Measurements from ENCODE around the gene CDS2. TPM values are rescaled to one million over a fixed set of nuclear protein-coding genes. Genes with fewer than 3 reads are reported as not detected.

The CDS2 gene
- total and polyA plus RNA-seq, 10 of the 15 experiments (the other 5 are each of a cell fraction or from before 2014, with no cell fraction given), result 11.5 to 94.7 (median 23.1) TPM

DNA sequence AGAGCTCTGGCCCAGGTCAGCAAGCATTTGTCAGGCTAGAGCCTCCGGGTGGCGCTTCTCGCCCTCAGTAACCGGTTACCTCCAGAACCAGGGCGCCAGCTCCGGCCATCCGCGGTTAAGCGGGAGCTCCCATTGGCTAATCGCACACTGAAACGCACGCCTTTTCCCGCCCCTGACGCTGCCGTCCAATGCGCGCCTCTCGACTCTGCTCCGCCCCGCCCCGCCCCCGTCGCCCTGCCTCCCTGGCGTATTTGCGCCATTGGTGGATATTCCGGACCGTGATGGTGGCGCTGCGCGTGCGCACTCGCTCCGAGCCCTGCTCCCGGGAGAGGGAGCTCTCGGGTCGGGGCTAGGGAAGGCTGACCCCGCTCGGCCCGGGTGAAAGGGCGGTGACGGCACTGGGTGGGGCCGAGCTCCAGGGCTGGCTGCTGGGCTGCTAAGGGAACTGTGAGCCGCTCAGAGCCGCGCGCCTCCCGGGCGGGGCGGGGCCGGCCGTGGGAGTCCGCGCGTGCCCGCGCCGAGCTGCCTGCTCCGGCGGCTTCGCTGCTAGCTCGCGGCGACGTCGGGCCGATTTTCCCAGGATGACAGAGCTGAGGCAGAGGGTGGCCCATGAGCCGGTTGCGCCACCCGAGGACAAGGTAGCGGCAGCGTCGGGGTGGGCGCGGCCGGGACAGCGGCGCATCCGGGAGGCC lies at the start of gene CDS2 (continued):
- peak; percentile 7; the same call in 1 of the 2 replicates for TF ChIP-seq CREM (IDR thresholded peaks at IDR 0.05; ENCODE audit: low read depth)
- peak; percentile 99 for TF ChIP-seq NR2F1 (conservative IDR thresholded peaks at IDR 0.05)
- 0 out of 2 replicates have a peak, but pooled peaks have one; percentile 76 for TF ChIP-seq ESRRA (IDR thresholded peaks at IDR 0.05; ENCODE audit: low read length)
- TF ChIP-seq NFXL1 (IDR thresholded peaks at IDR 0.05; ENCODE audit: borderline replicate concordance), result no peak
- peak; percentile 94 for TF ChIP-seq BACH1 (IDR thresholded peaks at IDR 0.05; ENCODE audit: borderline replicate concordance)
- TF ChIP-seq RELA (IDR thresholded peaks at IDR 0.05; ENCODE audit: borderline replicate concordance, partially characterized antibody), result peak; percentile 15
- TF ChIP-seq, protein P1, sequence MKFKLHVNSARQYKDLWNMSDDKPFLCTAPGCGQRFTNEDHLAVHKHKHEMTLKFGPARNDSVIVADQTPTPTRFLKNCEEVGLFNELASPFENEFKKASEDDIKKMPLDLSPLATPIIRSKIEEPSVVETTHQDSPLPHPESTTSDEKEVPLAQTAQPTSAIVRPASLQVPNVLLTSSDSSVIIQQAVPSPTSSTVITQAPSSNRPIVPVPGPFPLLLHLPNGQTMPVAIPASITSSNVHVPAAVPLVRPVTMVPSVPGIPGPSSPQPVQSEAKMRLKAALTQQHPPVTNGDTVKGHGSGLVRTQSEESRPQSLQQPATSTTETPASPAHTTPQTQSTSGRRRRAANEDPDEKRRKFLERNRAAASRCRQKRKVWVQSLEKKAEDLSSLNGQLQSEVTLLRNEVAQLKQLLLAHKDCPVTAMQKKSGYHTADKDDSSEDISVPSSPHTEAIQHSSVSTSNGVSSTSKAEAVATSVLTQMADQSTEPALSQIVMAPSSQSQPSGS (IDR thresholded peaks at IDR 0.05; ENCODE audit: low read length), result no peak
- peak; percentile 33; the same call in 1 of the 2 replicates for TF ChIP-seq RB1 (IDR thresholded peaks at IDR 0.05; ENCODE audit: borderline replicate concordance)
- TF ChIP-seq, protein P2, sequence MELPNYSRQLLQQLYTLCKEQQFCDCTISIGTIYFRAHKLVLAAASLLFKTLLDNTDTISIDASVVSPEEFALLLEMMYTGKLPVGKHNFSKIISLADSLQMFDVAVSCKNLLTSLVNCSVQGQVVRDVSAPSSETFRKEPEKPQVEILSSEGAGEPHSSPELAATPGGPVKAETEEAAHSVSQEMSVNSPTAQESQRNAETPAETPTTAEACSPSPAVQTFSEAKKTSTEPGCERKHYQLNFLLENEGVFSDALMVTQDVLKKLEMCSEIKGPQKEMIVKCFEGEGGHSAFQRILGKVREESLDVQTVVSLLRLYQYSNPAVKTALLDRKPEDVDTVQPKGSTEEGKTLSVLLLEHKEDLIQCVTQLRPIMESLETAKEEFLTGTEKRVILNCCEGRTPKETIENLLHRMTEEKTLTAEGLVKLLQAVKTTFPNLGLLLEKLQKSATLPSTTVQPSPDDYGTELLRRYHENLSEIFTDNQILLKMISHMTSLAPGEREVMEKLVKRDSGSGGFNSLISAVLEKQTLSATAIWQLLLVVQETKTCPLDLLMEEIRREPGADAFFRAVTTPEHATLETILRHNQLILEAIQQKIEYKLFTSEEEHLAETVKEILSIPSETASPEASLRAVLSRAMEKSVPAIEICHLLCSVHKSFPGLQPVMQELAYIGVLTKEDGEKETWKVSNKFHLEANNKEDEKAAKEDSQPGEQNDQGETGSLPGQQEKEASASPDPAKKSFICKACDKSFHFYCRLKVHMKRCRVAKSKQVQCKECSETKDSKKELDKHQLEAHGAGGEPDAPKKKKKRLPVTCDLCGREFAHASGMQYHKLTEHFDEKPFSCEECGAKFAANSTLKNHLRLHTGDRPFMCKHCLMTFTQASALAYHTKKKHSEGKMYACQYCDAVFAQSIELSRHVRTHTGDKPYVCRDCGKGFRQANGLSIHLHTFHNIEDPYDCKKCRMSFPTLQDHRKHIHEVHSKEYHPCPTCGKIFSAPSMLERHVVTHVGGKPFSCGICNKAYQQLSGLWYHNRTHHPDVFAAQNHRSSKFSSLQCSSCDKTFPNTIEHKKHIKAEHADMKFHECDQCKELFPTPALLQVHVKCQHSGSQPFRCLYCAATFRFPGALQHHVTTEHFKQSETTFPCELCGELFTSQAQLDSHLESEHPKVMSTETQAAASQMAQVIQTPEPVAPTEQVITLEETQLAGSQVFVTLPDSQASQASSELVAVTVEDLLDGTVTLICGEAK (IDR thresholded peaks at IDR 0.05; ENCODE audit: borderline replicate concordance), result no peak
- TF ChIP-seq ZNF207 (IDR thresholded peaks at IDR 0.05; ENCODE audit: borderline replicate concordance), result peak; percentile 88; the same call in 1 of the 2 replicates
- TF ChIP-seq IKZF1 (conservative IDR thresholded peaks at IDR 0.05), result peak; percentile 86
- TF ChIP-seq ZBTB4 (CRISPR knock-in tag; IDR thresholded peaks at IDR 0.05), result no peak

Data from GM12878 (cell line).